NCI-H2227 treated with DMSO at 0.1 percent for 48 hours (cell line): ENCODE results near the gene LMX1B.

Source experiments
- DNase-seq: peaks from one replicate; lab custom pipeline; 2025; lab: John Stamatoyannopoulos, UW

Gene LMX1B

GRCh38 chr9:126617823-126618165, 4.1 kb downstream of the LMX1B start:
- DNase-seq, result no peak

DNA sequence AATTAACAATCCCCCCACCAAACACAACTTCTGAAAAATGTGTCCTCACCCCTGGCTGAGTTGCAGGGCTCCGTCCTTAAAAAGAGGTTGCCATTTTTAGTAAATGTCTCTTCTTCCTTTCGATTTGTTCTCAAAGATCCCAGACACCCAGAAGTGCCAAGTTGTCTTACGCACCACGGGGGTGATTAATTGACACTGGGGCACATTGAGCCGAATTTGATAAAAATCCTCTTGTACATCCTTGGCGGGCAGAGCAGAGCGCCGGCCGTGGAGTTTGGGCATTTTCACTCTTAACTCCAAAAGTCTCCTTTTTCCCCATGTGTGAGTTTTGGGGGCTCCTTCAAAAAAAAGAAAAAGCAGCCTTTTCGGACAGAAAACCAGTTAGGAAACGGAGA, 4.5 kb downstream of the LMX1B start:
- no peak for DNase-seq

DNA sequence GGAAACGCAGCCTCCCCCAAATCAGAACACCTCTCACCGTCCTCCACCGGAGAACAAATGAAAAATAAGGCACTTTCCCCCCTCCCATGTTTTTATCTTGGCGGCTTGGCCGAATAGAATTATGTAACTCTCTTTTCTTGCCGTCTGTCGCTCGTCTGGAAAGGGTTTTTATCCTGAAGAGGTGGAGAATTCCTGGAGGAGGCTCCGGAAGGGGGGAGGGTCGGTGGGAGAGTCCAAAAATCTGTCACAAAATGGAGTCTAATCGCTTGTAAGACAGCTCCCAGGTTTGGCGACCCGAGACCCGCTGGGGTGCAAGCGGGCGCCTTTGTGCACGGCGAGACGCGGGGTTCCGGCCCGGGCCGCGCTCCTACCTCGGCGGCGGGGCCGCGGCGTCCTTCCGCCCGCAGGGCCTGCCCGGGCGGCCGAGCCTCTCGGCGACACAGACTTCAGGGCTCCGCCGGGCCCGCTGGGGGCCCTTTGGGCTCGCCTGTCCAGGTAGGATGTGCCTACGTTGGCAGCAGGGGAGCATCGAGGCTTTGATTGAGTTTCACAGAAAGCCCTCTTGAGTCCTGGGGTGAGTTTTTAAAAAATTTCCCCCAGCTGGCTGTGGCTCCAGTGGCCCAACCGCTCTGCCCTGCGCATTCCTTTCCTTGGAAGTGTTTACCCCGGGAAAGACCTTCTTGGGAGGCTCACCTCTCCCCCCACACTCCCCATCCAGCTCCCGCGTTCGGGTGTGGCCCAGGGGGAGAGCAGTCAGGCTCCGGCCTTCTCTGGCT, 5.0 kb downstream of the LMX1B start:
- DNase-seq, result no peak

- no peak for DNase-seq
Measured at GRCh38 chr9:126619361-126620135, 5.8 kb downstream of the LMX1B start.

- DNase-seq, result no peak
Measured at GRCh38 chr9:126620478-126620877, 6.8 kb downstream of the LMX1B start.

DNA sequence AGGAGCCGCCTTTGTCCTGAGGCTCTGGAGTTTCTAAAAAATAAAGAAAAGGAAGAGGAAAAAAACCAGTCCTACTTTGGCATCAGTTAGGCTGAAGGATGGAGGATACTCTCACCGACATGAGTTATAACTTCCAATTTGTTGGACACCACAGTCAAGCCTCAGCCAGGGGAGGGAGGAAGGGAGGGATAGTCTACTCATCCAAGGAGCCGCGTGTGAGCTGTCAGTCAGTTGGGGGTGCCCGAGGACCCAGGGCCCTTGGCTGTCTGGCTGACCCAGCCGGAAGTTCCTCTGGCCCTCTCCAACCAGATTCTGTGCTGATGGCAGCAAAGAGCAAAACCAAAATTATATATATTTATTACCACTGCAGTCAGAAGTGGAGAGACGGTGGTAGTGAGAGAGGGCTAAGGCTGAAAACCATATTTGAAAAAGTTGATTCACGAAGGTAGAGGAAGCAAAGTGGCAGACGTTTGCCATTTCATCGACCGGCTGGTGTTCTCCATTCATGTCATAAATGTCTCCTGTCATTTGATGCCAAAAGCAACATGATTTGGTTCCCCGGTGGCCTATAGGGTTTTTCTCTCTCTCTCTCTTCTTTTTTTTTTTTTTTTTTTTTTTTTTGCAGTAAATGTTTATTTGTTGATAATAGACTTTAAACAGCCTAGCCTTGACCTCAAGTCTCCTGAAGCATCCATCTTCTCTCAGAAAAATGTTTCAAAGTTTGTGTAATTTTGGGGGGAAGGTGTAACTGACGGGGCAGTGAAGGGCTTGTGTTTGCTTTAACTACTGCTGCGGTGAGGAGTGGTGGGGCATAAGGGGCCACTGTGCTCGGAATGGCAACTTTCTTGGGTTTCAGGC, 7.6 kb downstream of the LMX1B start:
- no peak for DNase-seq

DNA sequence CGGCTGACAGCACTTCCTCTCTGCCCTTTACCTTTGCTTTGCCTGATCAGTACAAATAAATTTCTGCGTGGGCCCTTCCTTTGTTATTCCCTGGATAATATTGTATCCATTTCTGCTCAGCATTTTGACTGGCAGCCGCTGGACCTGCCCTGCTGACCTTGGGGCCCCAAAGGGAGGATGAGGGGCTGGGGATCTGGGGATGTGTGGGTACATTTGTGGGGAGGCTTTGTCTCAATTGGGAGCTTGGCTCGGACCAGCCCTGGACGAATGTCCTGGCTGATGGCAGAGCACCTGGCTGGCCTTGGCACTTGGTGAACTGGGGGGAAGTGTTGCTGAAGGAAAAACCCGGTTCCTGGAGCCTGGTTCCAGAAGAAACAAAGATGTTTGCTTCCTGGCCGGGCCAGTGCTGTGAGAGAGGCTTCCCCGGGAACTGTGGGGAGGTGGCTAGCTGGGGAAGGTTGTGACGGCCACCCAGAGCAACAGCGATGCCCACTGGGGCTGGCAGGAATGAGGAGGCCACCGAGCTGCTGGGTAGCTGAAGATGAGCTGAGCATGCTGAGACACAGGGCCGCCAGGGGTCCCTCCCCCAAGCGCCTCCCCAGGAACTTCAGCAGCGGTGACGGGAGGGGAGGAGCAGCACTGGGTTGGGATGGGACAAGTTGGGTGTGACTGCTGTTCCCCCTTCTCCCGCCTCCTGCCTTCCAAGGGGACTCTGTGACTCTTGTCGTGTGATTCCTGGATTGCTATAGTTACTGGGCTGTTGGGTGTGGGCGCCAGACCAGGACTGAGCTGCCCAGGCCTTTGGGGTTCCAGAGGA, 8.4 kb downstream of the LMX1B start:
- DNase-seq, result no peak

GRCh38 chr9:126623314-126623666, 9.6 kb downstream of the LMX1B start:
- DNase-seq, result no peak

- no peak for DNase-seq
Measured at GRCh38 chr9:126623667-126624478, 10.1 kb downstream of the LMX1B start.

DNA sequence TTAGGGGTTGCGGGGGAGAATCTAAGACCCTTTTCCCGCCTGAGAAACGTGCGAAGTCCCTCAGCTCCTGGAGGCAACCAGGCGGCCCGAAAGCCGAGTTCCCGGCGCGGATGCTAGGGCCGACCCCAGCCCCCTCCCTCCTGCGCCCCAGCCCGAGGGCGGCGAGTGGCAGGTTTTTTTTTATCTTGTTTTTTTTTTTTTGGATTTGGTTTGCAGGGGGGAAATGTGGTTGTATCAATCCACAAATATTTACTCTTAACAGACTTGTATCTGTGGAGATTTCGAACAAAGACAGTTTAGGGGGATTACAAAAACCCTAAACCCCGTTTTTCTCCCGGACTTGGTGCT, 10.7 kb downstream of the LMX1B start:
- no peak for DNase-seq

DNA sequence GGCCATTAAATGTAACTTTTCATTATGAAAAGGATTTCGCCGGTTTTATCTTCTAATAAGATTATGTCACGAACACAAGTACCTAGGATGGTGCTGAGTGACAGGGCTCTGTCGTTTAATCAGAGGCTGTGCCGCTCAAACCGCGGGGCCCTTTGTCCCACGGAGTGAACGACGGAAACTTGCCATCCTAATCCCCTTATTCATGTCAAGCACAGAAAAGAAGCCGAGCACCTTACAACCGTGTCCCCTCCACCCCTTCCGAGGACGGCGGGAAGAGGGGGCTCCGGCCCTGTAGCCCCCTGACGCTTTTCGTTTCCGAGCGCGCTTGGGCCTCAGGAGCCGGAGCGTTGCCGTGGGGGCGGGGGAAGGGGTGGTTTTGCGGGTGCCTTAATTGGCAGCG, 11.2 kb downstream of the LMX1B start:
- no peak for DNase-seq

DNA sequence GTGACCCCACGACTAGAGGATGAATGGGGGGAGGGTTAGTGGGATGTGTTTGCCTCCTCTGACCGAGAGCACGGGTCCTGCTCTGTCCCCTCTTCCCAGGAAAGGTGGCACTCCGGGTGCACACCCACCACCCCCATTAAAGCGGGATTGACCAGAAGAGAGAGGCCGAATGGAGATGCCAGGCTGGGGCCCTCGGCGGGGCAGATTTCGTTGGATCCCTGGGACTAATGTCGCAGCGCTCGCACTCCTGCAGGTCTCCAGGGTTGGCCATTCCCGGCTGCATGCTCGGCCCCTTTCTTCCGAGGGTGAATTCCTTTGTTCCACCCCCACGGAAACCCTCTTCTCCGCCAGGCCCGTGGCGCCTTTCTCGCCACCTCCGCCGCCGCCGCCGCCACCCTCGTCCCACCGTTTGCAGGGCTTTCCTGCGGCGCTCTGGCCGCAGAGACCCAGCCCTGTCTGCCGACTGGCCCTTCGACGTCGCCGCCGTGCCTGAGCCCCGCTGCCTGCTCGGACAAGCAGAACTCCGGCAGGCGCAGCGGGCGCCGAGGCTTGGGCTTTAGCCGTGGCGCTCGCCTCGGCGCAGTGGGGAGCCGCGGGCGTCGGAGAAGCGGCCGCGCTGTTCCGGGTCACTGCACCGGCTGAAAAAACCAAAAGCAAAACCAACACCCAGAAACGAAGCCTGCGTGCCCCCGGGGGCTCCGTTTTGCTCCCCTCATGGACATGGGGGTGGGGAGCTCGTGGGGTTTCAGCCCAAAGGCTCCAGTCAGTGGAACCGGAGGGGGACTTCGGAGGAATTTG, 11.8 kb downstream of the LMX1B start:
- no peak for DNase-seq

- no peak for DNase-seq
Measured at GRCh38 chr9:126626127-126626925, 12.6 kb downstream of the LMX1B start.

DNA sequence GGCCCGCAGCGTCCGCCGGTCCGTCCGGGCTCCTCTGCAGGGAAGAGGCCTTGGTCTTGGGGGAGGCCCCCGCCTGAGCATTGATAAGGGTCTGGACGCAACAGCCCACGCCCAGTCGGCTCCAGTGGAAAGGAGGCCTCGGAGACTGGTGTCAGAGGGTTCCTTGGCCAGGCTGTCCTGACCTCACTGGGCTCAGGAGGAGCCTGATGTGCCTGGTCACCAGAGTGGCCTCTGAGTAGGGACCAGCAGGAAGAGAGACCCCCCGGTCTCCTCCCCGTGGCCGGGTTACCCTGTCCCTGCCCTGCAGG, 13.2 kb downstream of the LMX1B start:
- DNase-seq, result no peak

GRCh38 chr9:126628146-126628545, 14.4 kb downstream of the LMX1B start:
- DNase-seq, result no peak

DNA sequence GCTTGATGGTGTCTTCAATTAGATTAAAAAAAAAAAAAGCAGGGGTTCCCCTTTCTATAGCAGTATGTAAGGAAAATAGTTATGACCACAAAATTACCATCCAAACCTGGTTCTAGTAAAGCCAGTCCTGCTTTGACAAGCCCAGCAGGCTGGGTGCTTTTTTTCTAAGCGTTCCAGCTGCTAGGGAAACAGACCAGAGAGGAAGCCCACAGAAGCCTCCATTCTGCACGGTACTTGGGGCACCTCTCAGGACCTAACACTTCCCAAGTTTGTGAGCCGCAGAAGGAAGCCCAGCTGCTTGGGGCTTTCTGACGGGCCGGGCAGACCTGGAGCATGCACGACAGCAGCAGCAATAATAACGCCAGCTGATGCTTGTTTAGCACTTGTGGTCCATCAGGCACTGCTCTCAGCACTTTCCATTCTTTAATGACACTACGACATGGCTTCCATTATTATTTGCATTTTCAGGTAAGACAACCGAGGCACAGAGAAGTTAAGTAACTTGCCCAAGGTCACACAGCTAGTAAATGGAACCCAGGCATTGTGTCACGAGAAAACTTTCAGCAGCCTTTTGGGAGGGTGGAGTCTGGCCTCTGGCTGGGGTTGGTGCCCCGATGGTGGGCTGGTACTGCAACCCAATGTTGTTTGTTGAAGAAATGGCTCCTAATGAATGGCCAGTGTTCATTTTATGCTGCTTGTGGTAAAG, 15.4 kb downstream of the LMX1B start:
- DNase-seq, result no peak

DNA sequence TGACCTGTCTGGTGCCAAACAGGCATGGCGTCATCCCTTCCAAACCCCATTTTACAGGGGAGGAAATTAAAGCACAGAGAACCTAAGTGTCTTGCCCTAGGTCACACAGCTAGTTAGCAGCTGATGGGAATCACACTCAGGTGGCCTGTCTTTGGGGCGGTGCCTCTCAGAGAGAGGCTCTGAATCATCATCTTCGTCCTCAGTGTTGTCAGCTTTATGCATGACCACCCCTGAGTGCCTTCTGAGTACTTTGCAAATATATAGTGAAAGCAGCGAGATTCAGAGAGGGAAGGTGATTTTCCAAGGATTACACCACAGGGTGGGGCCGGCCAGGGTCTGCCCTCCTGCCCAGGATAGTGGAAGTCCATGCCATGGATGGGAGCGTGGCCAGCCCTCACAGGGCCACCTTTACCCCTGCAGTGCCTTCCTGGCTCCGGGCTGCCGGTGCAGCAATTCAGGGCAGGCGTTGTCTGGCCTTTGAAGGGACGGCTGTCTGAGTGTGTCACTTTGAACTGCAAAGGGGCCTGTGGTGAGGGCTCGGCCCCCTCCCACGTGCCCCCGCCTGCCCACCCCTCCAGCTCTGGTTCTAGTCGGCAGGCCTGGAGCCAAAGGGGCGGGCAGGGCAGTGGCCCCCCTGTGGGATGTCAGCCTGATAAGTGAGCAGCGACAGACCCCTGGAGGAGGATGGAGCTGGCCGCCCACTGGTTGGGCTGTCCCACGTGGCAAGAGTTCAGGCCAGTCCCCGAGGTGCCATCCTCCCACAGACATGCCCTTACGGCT, 16.9 kb downstream of the LMX1B start:
- no peak for DNase-seq

GRCh38 chr9:126631254-126631653, 17.5 kb downstream of the LMX1B start:
- DNase-seq, result no peak
